AG09309 (cell line): ENCODE data around the gene SESN1.

Source experiments
- DNase-seq: peaks from one replicate; pipeline ENCODE4 v3.0.0-alpha.2; 2010; ENCODE audit warnings: low read depth
- H3K4me3 ChIP-seq: 2 replicates; pipeline ENCODE4 v1.5.1; 2011; ENCODE audit warnings: mild to moderate bottlenecking, low read depth, low read length, moderate library complexity; ENCODE audit not compliant: control insufficient read depth
- CTCF ChIP-seq: IDR thresholded peaks from 2 replicates; pipeline ENCODE4 v1.5.1; 2011; ENCODE audit warnings: mild to moderate bottlenecking, low read depth, low read length, inconsistent platforms; ENCODE audit not compliant: insufficient read depth, control insufficient read depth; ENCODE audit errors: missing control alignments

SESN1 gene

GRCh38 chr6:108999428-108999827, 95.2 kb downstream of the SESN1 start:
- no peak for TF ChIP-seq CTCF
- DNase-seq: no peak
- no peak overlapping the region for H3K4me3 ChIP-seq

- DNase-seq: no peak
- no peak for TF ChIP-seq CTCF
- no peak overlapping the region for H3K4me3 ChIP-seq
Measured at GRCh38 chr6:108998485-108998884, 96.2 kb downstream of the SESN1 start.

GRCh38 chr6:108996208-108996607, 98.4 kb downstream of the SESN1 start:
- no peak for DNase-seq
- no peak for TF ChIP-seq CTCF

GRCh38 chr6:108995296-108995695, 99.3 kb downstream of the SESN1 start:
- no peak overlapping the region for H3K4me3 ChIP-seq
- TF ChIP-seq CTCF: no peak
- no peak for DNase-seq

More at GRCh38 chr6:108996208-108996607, 98.4 kb downstream of the SESN1 start:
- H3K4me3 ChIP-seq: no peak overlapping the region

GRCh38 chr6:108993876-108994275, 100.8 kb downstream of the SESN1 start:
- TF ChIP-seq CTCF: no peak
- no peak for DNase-seq

GRCh38 chr6:108989700-108990099, 104.9 kb downstream of the SESN1 start:
- DNase-seq: no peak
- no peak overlapping the region for H3K4me3 ChIP-seq
- TF ChIP-seq CTCF: no peak

More at GRCh38 chr6:108993876-108994275, 100.8 kb downstream of the SESN1 start:
- no peak overlapping the region for H3K4me3 ChIP-seq

- no peak for TF ChIP-seq CTCF
- DNase-seq: no peak
- H3K4me3 ChIP-seq: no peak overlapping the region
Measured at GRCh38 chr6:108988765-108989164, 105.9 kb downstream of the SESN1 start.
